Ascending aorta (tissue), 2 donors: ENCODE results near the gene MPO. TPM values are rescaled to one million over a fixed set of nuclear protein-coding genes. Genes with fewer than 3 reads are reported as not detected.

ENCODE experiments used
- DNase-seq, 2 donors: peaks; one replicate each; pipeline ENCODE4 v3.0.0-alpha.2; 2019; ENCODE audit warnings: low spot score in 2 of 2
- H3K27ac ChIP-seq, 2 donors: fragments of 200-600 bp; sonication (generic); one replicate each; pipeline ENCODE4 v1.5.1; 2016 to 2017; ENCODE audit warnings: mild to moderate bottlenecking in 1 of 2
- H3K27me3 ChIP-seq: fragments of 200-600 bp; sonication (generic); one replicate; pipeline ENCODE4 v1.5.1; 2017
- H3K36me3 ChIP-seq, 2 donors: fragments of 200-600 bp; sonication (generic); one replicate each; pipeline ENCODE4 v1.5.1; 2016
- H3K4me1 ChIP-seq, 2 donors: fragments of 200-600 bp; sonication (generic); one replicate each; pipeline ENCODE4 v1.5.1; 2016 to 2017; ENCODE audit warnings: mild to moderate bottlenecking in 1 of 2
- H3K4me3 ChIP-seq, 2 donors: fragments of 200-600 bp; sonication (generic); one replicate each; pipeline ENCODE4 v1.5.1; 2016 to 2017; ENCODE audit warnings: mild to moderate bottlenecking in 1 of 2
- H3K9me3 ChIP-seq, 2 donors: fragments of 200-600 bp; sonication (generic); one replicate each; pipeline ENCODE4 v1.5.1; 2016
- CTCF ChIP-seq, 3 experiments: fragments of 200-600 bp in 2 of 3; fragments of 450-650 bp in 1 of 3; sonication (generic) in 2 of 3; IDR thresholded peaks; one replicate each; pipeline ENCODE4 v1.5.1; 2016 to 2019; ENCODE audit warnings: antibody characterized with exemption in 3 of 3, mild to moderate bottlenecking in 1 of 3, moderate library complexity in 1 of 3
- intact Hi-C: fragments of 100-400 bp; cut with DNase I; formaldehyde crosslinking; loops from one replicate; pipeline ENCODE4 v1.15.1; 2023
- total RNA-seq: library from RNA; depleted of rRNA; stranded (reverse); fragments of >200 nt; gene quantifications from one replicate; pipeline ENCODE4 v1.1.0, GENCODE V29; 2016

The MPO gene
- total RNA-seq, 1 donor from 2014 or later: 1.8 TPM

- no peaks in the 10 kb centered on the region for H3K27me3 ChIP-seq
- peaks cover 0 to 20% of the 10 kb centered on the region in 2 donors for H3K36me3 ChIP-seq
- H3K4me3 ChIP-seq: no peak overlapping the region
- no peak for DNase-seq
- intact Hi-C loops: no loop called here
- H3K27ac ChIP-seq: no peak overlapping the region
- no peak for TF ChIP-seq CTCF (IDR thresholded peaks at IDR 0.05)
- no peaks in the 10 kb centered on the region for H3K9me3 ChIP-seq
- H3K4me1 ChIP-seq: no peaks in the 10 kb centered on the region
Measured at GRCh38 chr17:58308985-58309917, 28.5 kb upstream of the MPO start.

GRCh38 chr17:58308173-58308984, 27.6 kb upstream of the MPO start:
- Histone ChIP-seq H3K4me3 (no peak overlapping the region), H3K9me3 (no peaks in the 10 kb centered on the region), H3K27ac (no peak overlapping the region), H3K36me3 (peaks cover 0 to 20% of the 10 kb centered on the region in 2 donors), H3K4me1 (no peaks in the 10 kb centered on the region), H3K27me3 (no peaks in the 10 kb centered on the region)
- DNase-seq: no peak
- intact Hi-C loops: no loop called here
- peak in 1 of 3 experiments; percentile 5 for TF ChIP-seq CTCF (IDR thresholded peaks at IDR 0.05)

DNA sequence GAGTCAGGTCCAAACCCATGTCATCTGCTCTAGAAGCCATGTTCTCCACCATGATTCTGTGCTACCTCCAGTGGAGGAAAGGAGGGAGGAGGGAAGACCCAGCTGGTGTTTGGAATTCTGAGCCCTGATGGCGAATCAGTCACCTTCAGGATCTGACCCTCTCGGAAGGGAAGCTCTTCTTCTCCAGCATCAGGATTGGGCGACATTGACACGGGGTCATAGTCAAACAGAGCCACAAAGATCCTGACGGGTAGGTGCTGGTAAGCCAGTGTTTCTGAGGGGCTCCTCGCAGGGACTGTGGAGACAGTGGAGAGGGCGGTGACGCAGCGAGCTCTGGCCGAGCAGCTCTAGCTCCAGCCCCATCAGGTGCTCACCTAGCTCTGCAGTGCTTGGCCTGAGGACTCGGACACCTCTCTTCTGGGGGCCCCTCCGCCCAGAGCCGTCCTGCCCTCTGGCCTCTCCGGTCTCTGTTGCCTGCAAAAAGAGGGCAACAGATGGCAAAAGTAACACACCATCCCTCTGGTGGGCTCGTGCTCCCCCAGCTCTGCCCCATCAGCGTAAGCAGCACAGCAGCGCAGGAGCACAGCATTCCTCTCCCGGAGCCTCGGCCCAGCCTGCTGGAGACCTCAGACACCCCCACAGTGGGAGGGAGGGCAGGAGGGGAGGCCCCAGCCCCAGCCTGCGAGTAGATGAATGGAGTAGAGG, 26.9 kb upstream of the MPO start:
- Histone ChIP-seq H3K27me3 (no peaks in the 10 kb centered on the region), H3K27ac (no peak overlapping the region), H3K4me3 (no peak overlapping the region), H3K9me3 (no peaks in the 10 kb centered on the region), H3K4me1 (no peaks in the 10 kb centered on the region), H3K36me3 (peaks cover 0 to 20% of the 10 kb centered on the region in 2 donors)
- no peak for TF ChIP-seq CTCF (IDR thresholded peaks at IDR 0.05)
- DNase-seq: no peak
- intact Hi-C loops: no loop called here

GRCh38 chr17:58306131-58306951, 25.6 kb upstream of the MPO start:
- Histone ChIP-seq H3K36me3 (peaks cover 0 to 22% of the 10 kb centered on the region in 2 donors), H3K27me3 (no peaks in the 10 kb centered on the region), H3K9me3 (no peaks in the 10 kb centered on the region), H3K27ac (no peak overlapping the region), H3K4me3 (no peak overlapping the region), H3K4me1 (no peaks in the 10 kb centered on the region)
- TF ChIP-seq CTCF (IDR thresholded peaks at IDR 0.05): no peak
- intact Hi-C loops: no loop called here
- no peak for DNase-seq

DNA sequence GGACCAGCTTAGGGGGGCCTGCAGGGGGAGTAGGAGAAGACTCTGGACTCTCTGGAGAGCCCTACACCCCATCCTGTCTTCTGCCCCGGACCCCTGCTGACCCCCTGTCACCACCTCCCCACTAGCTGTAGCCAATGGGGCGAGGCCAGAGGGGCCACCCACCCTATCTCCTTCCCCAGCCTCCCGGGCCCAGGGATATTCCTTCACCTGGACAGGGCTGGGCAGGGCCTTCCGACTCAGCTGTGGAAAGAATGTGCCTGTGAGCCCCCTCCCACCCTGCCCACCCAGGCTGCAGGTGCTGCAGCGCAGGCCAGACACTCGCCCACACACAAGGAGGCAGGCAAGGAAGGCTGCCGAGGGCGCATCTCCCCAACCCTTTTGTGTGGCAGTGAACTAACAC, 24.9 kb upstream of the MPO start:
- no peak for TF ChIP-seq CTCF (IDR thresholded peaks at IDR 0.05)
- Histone ChIP-seq H3K4me1 (no peaks in the 10 kb centered on the region), H3K36me3 (peaks cover 0 to 20% of the 10 kb centered on the region in 2 donors), H3K27ac (no peak overlapping the region), H3K9me3 (no peaks in the 10 kb centered on the region), H3K27me3 (no peaks in the 10 kb centered on the region), H3K4me3 (no peak overlapping the region)
- DNase-seq: peak in 1 of 2 donors; percentile 42
- intact Hi-C loops: no loop called here
